Measurements from ENCODE around the gene WDR89.

DNA sequence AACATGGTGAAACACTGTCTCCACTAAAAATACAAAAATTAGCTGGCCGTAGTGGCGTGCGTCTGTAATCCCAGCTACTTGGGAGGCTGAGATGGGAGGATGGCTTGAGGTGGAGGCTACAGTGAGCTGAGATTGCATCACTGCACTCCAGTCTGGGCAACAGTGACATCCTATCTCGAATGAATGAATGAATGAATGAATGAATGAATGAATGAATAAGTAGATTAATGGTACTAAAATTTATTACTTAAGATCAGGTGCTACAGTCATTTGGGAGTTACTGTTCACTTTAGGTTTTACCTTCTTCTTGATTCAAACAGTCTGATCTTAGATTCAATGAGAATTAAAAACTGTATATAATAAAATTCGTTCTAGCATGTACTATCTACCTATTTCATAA, 31.6 kb upstream of the WDR89 start:
- TF ChIP-seq, protein P1, sequence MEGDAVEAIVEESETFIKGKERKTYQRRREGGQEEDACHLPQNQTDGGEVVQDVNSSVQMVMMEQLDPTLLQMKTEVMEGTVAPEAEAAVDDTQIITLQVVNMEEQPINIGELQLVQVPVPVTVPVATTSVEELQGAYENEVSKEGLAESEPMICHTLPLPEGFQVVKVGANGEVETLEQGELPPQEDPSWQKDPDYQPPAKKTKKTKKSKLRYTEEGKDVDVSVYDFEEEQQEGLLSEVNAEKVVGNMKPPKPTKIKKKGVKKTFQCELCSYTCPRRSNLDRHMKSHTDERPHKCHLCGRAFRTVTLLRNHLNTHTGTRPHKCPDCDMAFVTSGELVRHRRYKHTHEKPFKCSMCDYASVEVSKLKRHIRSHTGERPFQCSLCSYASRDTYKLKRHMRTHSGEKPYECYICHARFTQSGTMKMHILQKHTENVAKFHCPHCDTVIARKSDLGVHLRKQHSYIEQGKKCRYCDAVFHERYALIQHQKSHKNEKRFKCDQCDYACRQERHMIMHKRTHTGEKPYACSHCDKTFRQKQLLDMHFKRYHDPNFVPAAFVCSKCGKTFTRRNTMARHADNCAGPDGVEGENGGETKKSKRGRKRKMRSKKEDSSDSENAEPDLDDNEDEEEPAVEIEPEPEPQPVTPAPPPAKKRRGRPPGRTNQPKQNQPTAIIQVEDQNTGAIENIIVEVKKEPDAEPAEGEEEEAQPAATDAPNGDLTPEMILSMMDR (conservative IDR thresholded peaks at IDR 0.05; ENCODE audit: low read depth, low read length), result no peak
- no peak for TF ChIP-seq EZH2 (IDR thresholded peaks at IDR 0.05; ENCODE audit: borderline replicate concordance, low read depth, low read length, poor library complexity, severe bottlenecking)

All from A673 (cell line).